GM23338 (cell line): Measurements from ENCODE around the gene ANKRD65.
A peak's percentile ranks its signal among the peaks of the same experiment; 100 is the strongest.
"Not testable (repeated sequence)": the region's sequence is repeated elsewhere in the genome, so short reads cannot be mapped to it uniquely, and the experiment has no call there.

Experiments
- CREB1 ChIP-seq: fragments of 250-450 bp; sonication (Bioruptor Pico); IDR thresholded peaks from 2 replicates; pipeline ENCODE4 v1.5.0; 2020; ENCODE audit warnings: low read depth, mild to moderate bottlenecking, moderate library complexity
- CTCF ChIP-seq, 2 experiments: fragments of 200-600 bp in 1 of 2; sonication (generic) in 1 of 2; conservative IDR thresholded peaks; 2 replicates each; pipeline versions ENCODE4 v1.5.1 to v1.6.1; 2016 to 2017; ENCODE audit warnings: antibody characterized with exemption in 2 of 2, low read depth in 2 of 2, mild to moderate bottlenecking in 2 of 2, moderate library complexity in 1 of 2
- EZH2 ChIP-seq: fragments of 200-600 bp; sonication (generic); IDR thresholded peaks from one replicate; pipeline ENCODE4 v1.8.0; 2017; ENCODE audit warnings: antibody characterized with exemption, mild to moderate bottlenecking, low read depth; ENCODE audit not compliant: unreplicated experiment
- EZH2phosphoT487 ChIP-seq: fragments of 200-600 bp; sonication (generic); IDR thresholded peaks from one replicate; pipeline ENCODE4 v1.8.1; 2018; ENCODE audit warnings: antibody characterized with exemption; ENCODE audit not compliant: unreplicated experiment
- JUNB ChIP-seq: IDR thresholded peaks from one replicate; pipeline ENCODE4 v1.6.1; 2016; ENCODE audit warnings: antibody characterized with exemption; ENCODE audit not compliant: unreplicated experiment
- POLR2AphosphoS5 ChIP-seq: IDR thresholded peaks from 2 replicates; pipeline ENCODE4 v1.6.1; 2016; ENCODE audit warnings: antibody characterized with exemption, low read depth
- REST ChIP-seq: IDR thresholded peaks from one replicate; pipeline ENCODE4 v1.6.1; 2018; ENCODE audit warnings: antibody characterized with exemption; ENCODE audit not compliant: unreplicated experiment
- ZNF331 ChIP-seq: fragments of 250-450 bp; sonication (Bioruptor Pico); IDR thresholded peaks from 2 replicates; pipeline ENCODE4 v1.5.0; 2020; ENCODE audit warnings: low read depth, mild to moderate bottlenecking, moderate library complexity

- TF ChIP-seq CTCF (conservative IDR thresholded peaks at IDR 0.05; ENCODE audit: low read depth in 2 of 2); REST; EZH2; EZH2phosphoT487; ZNF331 (CRISPR knock-in tag); JUNB: not testable (repeated sequence)
- TF ChIP-seq POLR2AphosphoS5: peak; percentile 4; the same call in 1 of the 2 replicates
- TF ChIP-seq CREB1: peak; percentile 67
These were observed 10.8 kb downstream of the ANKRD65 start for GRCh38 chr1:1410238-1410637.
